ENCODE measurements around the gene ARHGAP45.
"Not testable (repeated sequence)": the region's sequence is repeated elsewhere in the genome, so short reads cannot be mapped to it uniquely, and the experiment has no call there.

ARHGAP45 gene

GRCh38 chr19:1104311-1105007 is 37.5 kb downstream of the ARHGAP45 start:
- DNase-seq (ENCODE audit: low read depth in 2 of 2) = peak in 1 of 2 donors; percentile 55

- no peak for DNase-seq (ENCODE audit: low read depth in 2 of 2)
These were observed 38.3 kb downstream of the ARHGAP45 start for GRCh38 chr19:1105008-1105872.

- no peak for DNase-seq (ENCODE audit: low read depth in 2 of 2)
These were observed 39.2 kb downstream of the ARHGAP45 start for GRCh38 chr19:1105873-1106840.

- DNase-seq (ENCODE audit: low read depth in 2 of 2) = no peak
These were observed 40.1 kb downstream of the ARHGAP45 start for GRCh38 chr19:1106841-1107660.

- DNase-seq (ENCODE audit: low read depth in 2 of 2) = no peak
These were observed 40.8 kb downstream of the ARHGAP45 start for GRCh38 chr19:1107661-1108261.

GRCh38 chr19:1108291-1109031 is 41.5 kb downstream of the ARHGAP45 start:
- DNase-seq (ENCODE audit: low read depth in 2 of 2) = no peak

GRCh38 chr19:1109032-1109551 is 42.1 kb downstream of the ARHGAP45 start:
- no peak for DNase-seq (ENCODE audit: low read depth in 2 of 2)

- no peak for DNase-seq (ENCODE audit: low read depth in 2 of 2)
These were observed 43.0 kb downstream of the ARHGAP45 start for GRCh38 chr19:1109697-1110671.

GRCh38 chr19:1110809-1111640 is 44.1 kb downstream of the ARHGAP45 start:
- no peak for DNase-seq (ENCODE audit: low read depth in 2 of 2)

- DNase-seq (ENCODE audit: low read depth in 2 of 2) = no peak
These were observed 44.8 kb downstream of the ARHGAP45 start for GRCh38 chr19:1111641-1112267.

- no peak for DNase-seq (ENCODE audit: low read depth in 2 of 2)
These were observed 45.5 kb downstream of the ARHGAP45 start for GRCh38 chr19:1112268-1113029.

- peak; percentile 58 to 73 for DNase-seq (ENCODE audit: low read depth in 2 of 2)
These were observed 46.3 kb downstream of the ARHGAP45 start for GRCh38 chr19:1113030-1113985.

- DNase-seq (ENCODE audit: low read depth in 2 of 2) = no peak
These were observed 47.1 kb downstream of the ARHGAP45 start for GRCh38 chr19:1113986-1114483.

GRCh38 chr19:1114728-1115127 is 47.8 kb downstream of the ARHGAP45 start:
- DNase-seq (ENCODE audit: low read depth in 2 of 2) = not testable (repeated sequence)
